CD4-positive, alpha-beta T cell (primary cell): ENCODE results near the gene CROCC2. TPM values are rescaled to one million over a fixed set of nuclear protein-coding genes. Genes with fewer than 3 reads are reported as not detected.

Experiments
- ATAC-seq: fragments of 200-7000 bp; cut with Tn5 transposase; one replicate; pipeline ENCODE4 v1.10.0; 2022; ENCODE audit warnings: mild to moderate bottlenecking; ENCODE audit not compliant: poor library complexity
- CTCF ChIA-PET: fragments of 350-600 bp; sonication (Branson Sonifier 250); formaldehyde crosslinking; loops from one replicate; lab custom pipeline; 2021; ENCODE audit warnings: antibody characterized with exemption, inconsistent platforms; lab: Charles Lee
- POLR2A ChIA-PET: fragments of 350-600 bp; sonication (Branson Sonifier 250); formaldehyde crosslinking; loops from one replicate; lab custom pipeline; 2021; ENCODE audit warnings: antibody characterized with exemption, inconsistent platforms; lab: Charles Lee
- DNase-seq, 14 experiments: peaks; one replicate each; pipeline ENCODE4 v3.0.0-alpha.2; 2013 to 2020; ENCODE audit warnings: mixed read lengths in 2 of 14
- H3K27ac ChIP-seq, 2 donors: one replicate each; pipeline versions ENCODE4 v1.5.1 to v1.7.0; 2013; ENCODE audit warnings: low read length in 2 of 2, low read depth in 1 of 2, mild to moderate bottlenecking in 1 of 2
- H3K27me3 ChIP-seq, 2 experiments: 1 replicate in 1 of 2; 2 replicates in 1 of 2; pipeline versions ENCODE4 v1.6.1 to v1.7.0; 2013; ENCODE audit warnings: low read length in 2 of 2, control low read depth in 1 of 2, mild to moderate bottlenecking in 1 of 2, moderate library complexity in 1 of 2; ENCODE audit not compliant: insufficient read depth in 2 of 2, control insufficient read depth in 1 of 2
- H3K36me3 ChIP-seq: one replicate; pipeline ENCODE4 v1.6.1; 2013; ENCODE audit warnings: low read length, control low read depth; ENCODE audit not compliant: insufficient read depth
- H3K4me1 ChIP-seq: one replicate; pipeline ENCODE4 v1.6.1; 2013; ENCODE audit warnings: low read length, control low read depth; ENCODE audit not compliant: insufficient read depth
- H3K4me3 ChIP-seq: one replicate; pipeline ENCODE4 v1.5.1; 2013; ENCODE audit warnings: mild to moderate bottlenecking, low read length, moderate library complexity
- H3K9me3 ChIP-seq, 2 experiments: 1 replicate in 1 of 2; 2 replicates in 1 of 2; pipeline versions ENCODE4 v1.6.1 to v1.7.0; 2013; ENCODE audit warnings: low read length in 2 of 2, mild to moderate bottlenecking in 2 of 2, control low read depth in 1 of 2, moderate library complexity in 1 of 2; ENCODE audit not compliant: control insufficient read depth in 1 of 2, insufficient read depth in 1 of 2
- H3K27ac Mint-ChIP-seq: one replicate; pipeline ENCODE4 v1.8.0; 2020; ENCODE audit warnings: mixed read lengths
- H3K27me3 Mint-ChIP-seq: one replicate; pipeline ENCODE4 v1.8.0; 2021; ENCODE audit warnings: mixed read lengths
- H3K36me3 Mint-ChIP-seq: one replicate; pipeline ENCODE4 v1.8.0; 2021; ENCODE audit warnings: low read depth, mixed read lengths
- H3K4me1 Mint-ChIP-seq: one replicate; pipeline ENCODE4 v1.8.0; 2021; ENCODE audit warnings: low read depth, mixed read lengths
- H3K4me3 Mint-ChIP-seq: one replicate; pipeline ENCODE4 v1.8.0; 2020; ENCODE audit warnings: mild to moderate bottlenecking, mixed read lengths
- H3K9me3 Mint-ChIP-seq: one replicate; pipeline ENCODE4 v1.8.0; 2020; ENCODE audit warnings: mixed read lengths
- CTCF ChIP-seq: fragments of 200-600 bp; IDR thresholded peaks from one replicate; pipeline ENCODE4 v1.8.0; 2022; ENCODE audit warnings: antibody characterized with exemption, mild to moderate bottlenecking
- intact Hi-C, 2 experiments: fragments of 100-400 bp; cut with DNase I in 1 of 2; cut with micrococcal nuclease in 1 of 2; formaldehyde crosslinking; loops; one replicate each; pipeline versions ENCODE4 v1.15.1 to v1.9.0; 2023 to 2025; cut with DNase I, micrococcal nuclease
- total RNA-seq, 174 experiments: library from RNA in 2 of 174; stranded (reverse) in 2 of 174; gene quantifications; one replicate each; pipeline ENCODE4 v1.2.3 and lab custom pipeline; 2021 to 2026

CROCC2 gene
- total RNA-seq, 2 experiments from 2014 or later = not detected

- H3K27me3 ChIP-seq = peaks cover 4 to 7% of the 10 kb centered on the region in 2 experiments
- CTCF ChIA-PET = no interaction called here
- H3K4me1 ChIP-seq = peaks cover 13% of the 10 kb centered on the region
- Mint-ChIP-seq H3K27ac (no peak overlapping the region), H3K36me3 (no peaks in the 10 kb centered on the region), H3K4me1 (peaks cover 12% of the 10 kb centered on the region), H3K9me3 (peaks cover 2% of the 10 kb centered on the region), H3K4me3 (no peak overlapping the region), H3K27me3 (peaks cover 15% of the 10 kb centered on the region)
- no peak for ATAC-seq
- TF ChIP-seq CTCF = no peak
- no peaks in the 10 kb centered on the region for H3K36me3 ChIP-seq
- intact Hi-C loops = no loop called here
- POLR2A ChIA-PET = no interaction called here
- DNase-seq = no peak
- H3K27ac ChIP-seq = no peak overlapping the region
- peaks cover 0 to 13% of the 10 kb centered on the region in 2 experiments for H3K9me3 ChIP-seq
- H3K4me3 ChIP-seq = no peak overlapping the region
These were observed 64.7 kb downstream of the CROCC2 start for GRCh38 chr2:240970816-240971215.

- Histone ChIP-seq H3K4me3 (no peak overlapping the region), H3K4me1 (peaks cover 13% of the 10 kb centered on the region), H3K36me3 (no peaks in the 10 kb centered on the region), H3K27me3 (peaks cover 4 to 7% of the 10 kb centered on the region in 2 experiments), H3K27ac (no peak overlapping the region), H3K9me3 (peaks cover 0 to 13% of the 10 kb centered on the region in 2 experiments)
- TF ChIP-seq CTCF = no peak
- intact Hi-C loops = no loop called here
- no peaks in the 10 kb centered on the region for H3K36me3 Mint-ChIP-seq
- H3K27me3 Mint-ChIP-seq = peaks cover 15% of the 10 kb centered on the region
- H3K27ac Mint-ChIP-seq = no peak overlapping the region
- ATAC-seq = no peak
- H3K4me3 Mint-ChIP-seq = no peak overlapping the region
- H3K4me1 Mint-ChIP-seq = peaks cover 12% of the 10 kb centered on the region
- CTCF ChIA-PET = no interaction called here
- H3K9me3 Mint-ChIP-seq = peaks cover 2% of the 10 kb centered on the region
- DNase-seq = no peak
- POLR2A ChIA-PET = no interaction called here
These were observed 66.1 kb downstream of the CROCC2 start for GRCh38 chr2:240972201-240972600.

GRCh38 chr2:240972636-240973521 lies 66.7 kb downstream of the CROCC2 start:
- ATAC-seq = no peak
- peaks cover 15% of the 10 kb centered on the region for H3K27me3 Mint-ChIP-seq
- no peak for DNase-seq
- ChIA-PET POLR2A (no interaction called here), CTCF (no interaction called here)
- H3K27ac Mint-ChIP-seq = no peak overlapping the region
- H3K4me3 ChIP-seq = no peak overlapping the region
- peaks cover 4 to 7% of the 10 kb centered on the region in 2 experiments for H3K27me3 ChIP-seq
- TF ChIP-seq CTCF = no peak
- no peak overlapping the region for H3K27ac ChIP-seq
- intact Hi-C loops = no loop called here
- H3K4me1 ChIP-seq = peaks cover 13% of the 10 kb centered on the region
- H3K4me3 Mint-ChIP-seq = no peak overlapping the region
- peaks cover 12% of the 10 kb centered on the region for H3K4me1 Mint-ChIP-seq
- H3K36me3 ChIP-seq = no peaks in the 10 kb centered on the region
- no peaks in the 10 kb centered on the region for H3K36me3 Mint-ChIP-seq
- H3K9me3 Mint-ChIP-seq = peaks cover 2% of the 10 kb centered on the region
- H3K9me3 ChIP-seq = peaks cover 0 to 13% of the 10 kb centered on the region in 2 experiments
